COR-L47 (cell line): ENCODE data around the gene HNRNPF.
A peak's percentile ranks its signal among the peaks of the same experiment; 100 is the strongest.

Experiments
- DNase-seq: peaks from one replicate; lab custom pipeline; 2025; lab: John Stamatoyannopoulos, UW

HNRNPF gene

DNA sequence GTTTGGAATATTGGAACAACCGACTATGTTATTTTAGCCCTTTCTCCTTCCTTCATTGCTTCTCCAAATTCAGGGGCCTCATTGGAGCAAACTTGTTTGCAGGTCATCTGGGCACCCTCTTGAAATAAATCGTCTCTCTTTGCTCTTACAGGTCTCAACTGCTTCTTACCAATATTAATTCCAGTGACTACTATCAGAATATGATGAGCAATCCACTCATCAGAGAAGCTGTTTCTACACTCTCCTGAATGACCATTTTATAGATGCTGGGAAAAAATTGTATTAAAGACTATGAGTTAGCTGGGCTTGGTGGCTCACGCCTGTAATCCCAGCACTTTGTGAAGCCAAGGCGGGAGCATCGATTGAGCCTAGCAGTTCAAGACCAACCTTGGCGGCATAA is 12.5 kb upstream of the HNRNPF start:
- no peak for DNase-seq

DNA sequence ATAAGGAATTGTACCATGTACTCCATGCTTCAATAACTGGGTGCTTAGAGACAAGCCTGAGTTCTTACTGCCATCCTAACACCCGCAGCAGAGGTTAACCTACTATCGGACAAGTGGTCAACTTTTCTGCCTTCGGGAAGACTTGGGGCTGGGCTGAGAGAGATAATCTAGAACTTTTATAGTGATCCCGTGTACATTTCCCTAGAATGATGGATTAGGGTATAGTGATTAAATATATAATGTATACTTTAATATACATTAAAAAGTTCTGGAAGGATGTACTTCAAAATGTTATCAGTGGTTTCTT is 12.2 kb upstream of the HNRNPF start:
- no peak for DNase-seq

DNA sequence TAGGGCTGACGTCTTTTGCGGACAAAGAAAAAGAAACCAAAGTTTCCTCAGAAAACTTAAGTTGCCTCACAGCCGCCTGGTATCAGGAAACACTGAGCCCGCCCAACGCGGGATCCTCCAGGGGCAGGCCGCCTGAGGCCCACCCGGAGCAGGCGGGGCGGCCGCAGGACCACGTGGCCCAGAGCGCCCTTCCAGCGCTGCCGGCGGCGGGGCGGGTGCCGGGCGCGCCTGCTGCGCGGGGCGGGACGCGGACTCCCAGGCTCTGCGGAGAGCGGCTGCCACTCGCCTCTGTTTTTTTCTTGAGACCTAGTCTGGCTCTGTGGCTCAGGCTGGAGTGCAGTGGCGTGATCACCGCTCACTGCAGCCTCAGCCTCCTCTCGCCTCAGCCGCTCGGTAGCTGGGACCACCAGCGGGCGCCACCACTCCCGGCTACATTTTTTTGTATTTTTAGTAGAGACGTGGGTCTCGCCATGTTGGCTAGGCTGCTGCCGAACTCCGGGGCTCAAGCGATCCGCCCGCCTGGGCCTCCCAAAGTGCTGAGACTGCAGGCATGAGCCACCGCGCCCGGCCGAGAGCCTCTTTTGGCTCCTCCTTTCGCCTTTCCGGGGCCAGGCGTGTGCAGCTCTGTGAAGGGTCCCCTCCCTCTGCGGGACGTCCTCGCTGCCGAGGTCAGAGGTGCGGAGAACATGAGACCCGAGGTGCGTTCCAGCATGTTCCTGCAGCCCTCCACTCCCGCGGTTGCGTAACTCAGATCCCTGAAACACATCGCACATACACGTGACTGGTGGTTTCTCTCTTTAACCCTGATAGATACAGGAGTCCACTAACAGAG is 11.6 kb upstream of the HNRNPF start:
- DNase-seq: peak; percentile 32

DNA sequence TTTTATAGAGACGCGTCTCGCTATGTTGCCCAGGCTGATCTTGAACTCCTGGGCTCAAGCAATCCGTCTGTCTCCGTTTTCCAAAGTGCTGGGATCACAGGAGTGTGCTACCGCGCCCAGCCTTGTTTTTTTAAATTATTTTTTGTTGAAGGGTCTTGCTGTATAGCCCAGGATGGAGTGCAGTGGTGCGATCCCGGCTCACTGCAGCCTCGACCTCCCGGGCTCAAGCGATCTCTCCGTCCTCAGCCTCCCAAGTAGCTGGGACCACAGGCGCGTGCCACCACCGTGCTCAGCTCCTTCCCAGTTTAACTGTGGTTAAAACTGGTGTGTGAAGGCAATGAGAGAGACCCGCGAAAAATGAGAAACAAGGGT is 11.0 kb upstream of the HNRNPF start:
- DNase-seq: no peak

DNA sequence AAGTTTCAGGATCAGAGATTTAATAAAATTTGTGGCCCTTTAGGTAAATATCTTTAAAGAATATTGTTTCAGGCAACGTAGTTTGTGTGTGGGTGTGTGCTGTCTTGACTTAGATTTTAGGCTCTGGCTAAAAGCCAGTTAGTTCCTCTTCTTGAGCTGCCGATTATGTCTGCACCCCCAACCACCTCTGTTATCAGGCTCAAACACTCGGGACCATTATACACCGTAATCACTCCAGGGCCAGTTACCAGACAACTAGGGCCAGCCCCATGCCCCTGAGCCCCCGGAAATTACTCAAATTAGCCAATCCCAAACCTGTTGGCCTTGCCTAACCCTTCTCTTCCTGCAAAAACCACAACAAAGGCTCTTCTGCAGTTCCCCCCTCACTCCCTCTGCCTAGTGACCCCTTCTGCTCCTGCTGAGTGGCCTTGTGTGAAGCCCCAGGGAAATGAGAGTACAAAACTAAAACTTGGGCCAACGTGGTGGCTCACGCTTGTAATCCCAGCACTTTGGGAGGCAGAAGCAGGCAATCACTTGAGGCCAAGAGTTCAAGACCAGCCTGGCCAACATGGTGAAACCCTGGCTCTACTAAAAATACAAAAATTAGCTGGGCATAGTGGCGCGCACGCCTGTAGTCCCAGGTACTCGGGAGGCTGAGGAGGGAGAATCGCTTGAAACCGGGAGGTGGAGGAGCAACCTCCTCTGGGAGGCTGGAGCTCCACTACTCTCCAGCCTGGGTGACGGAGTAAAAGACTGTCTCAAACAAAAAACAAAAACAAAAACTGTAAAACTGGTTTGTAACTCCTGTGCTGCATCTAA is 9.2 kb upstream of the HNRNPF start:
- DNase-seq: no peak

DNA sequence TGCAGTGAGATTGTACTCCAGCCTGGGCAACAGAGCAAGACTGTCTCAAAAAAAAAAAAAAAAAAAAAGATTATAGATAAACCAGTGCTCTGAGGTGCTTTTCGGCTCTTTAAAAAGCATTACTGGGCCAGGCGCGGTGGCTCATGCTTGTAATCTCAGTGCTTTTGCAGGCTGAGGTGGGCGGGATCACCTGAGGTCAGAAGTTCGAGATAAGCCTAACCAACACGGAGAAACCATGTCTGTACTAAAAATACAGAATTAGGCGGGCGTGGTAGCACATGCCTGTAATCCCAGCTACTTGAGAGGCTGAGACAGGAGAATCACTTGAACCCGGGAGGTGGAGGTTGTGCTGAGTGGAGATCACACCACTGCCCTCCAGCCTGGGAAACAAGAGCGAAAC is 6.6 kb upstream of the HNRNPF start:
- no peak for DNase-seq

DNA sequence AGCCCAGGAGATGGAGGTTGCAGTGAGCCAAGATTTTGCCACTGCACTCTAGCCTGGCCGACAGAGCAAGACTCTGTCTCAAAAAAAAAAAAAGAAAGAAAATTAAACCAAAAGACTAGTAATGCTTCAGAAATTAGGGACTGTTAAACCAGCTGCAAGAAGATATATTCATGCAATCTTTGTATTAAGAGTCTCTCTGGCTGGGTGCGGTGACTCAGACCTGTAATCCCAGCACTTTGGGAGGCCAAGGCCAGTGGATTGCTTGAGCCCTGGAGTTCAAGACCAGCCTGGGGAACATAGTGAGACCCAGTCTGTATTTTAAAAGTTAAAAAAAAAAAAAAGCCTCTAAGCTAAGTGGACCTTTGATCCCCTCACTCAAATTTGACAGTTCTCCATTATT is 2.5 kb upstream of the HNRNPF start:
- DNase-seq: no peak

DNA sequence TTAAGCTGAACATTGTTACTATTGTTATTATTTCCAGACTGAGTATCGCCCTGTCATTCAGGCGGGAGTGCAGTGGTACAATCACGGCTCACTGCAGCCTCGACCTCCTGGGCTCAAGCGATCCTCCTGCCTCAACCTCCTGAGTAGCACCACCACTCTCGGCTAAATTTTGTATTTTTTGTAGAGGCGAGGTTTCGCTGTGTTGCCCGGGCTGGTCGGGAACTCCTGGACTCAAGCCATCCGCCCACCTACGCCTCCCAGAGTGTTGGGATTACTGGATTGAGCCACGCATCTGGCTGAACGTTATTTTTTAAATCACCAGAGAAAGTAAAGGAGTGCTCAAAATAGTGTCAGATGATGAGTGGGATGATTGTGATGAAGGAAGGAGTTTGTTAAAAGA is 1.4 kb upstream of the HNRNPF start:
- no peak for DNase-seq

DNA sequence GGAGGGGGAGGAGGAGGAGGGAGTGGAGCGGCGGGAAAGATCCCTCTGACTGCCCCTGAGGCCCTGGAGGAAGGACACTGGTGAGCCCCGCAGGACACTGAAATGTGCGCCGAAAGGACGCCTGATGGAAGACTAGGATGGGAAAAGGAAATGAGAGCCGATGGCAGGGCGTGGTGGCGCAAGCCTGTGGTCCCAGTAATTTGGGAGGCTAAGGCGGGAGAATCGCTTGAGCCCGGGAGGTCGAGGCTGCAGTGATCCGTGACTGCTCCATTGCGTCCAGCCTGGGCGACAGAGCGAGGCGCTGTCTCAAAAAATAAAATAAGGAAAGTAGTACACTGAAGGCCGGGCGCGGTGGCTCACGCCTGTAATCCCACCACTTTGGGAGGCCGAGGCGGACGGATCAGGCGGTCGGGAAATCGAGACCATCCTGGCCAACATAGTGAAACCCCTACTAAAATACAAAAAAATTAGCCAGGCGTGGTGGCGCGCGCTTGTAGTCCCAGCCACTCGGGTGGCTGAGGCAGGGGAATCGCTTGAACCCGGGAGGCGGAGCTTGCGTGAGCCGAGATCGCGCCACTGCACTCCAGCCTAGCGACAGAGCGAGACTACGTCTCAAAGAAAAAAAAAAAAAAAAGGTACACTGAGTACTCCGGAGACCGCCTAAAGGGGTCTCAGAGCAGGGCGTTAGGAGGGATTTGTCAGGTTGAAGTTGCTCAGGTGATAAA is 561 bp upstream of the HNRNPF start:
- DNase-seq: peak; percentile 33

DNA sequence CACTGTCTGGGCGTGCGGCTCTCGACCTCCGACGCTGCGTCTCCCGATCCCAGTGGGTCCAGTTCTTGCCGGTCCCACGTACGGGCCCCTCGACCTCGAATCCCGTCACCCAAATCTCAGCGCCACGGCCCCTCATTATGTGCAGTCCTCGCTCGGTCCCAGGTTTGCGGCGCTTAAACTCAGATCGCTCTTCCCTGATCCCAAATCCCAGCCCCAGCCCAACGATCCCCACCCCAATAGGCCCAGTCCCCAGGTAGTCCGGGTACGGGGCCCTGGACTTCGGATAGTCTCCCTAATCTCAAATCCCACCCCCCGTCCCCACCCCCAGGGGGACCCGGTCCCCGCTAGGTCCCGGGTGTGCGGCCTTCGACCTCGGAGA is 666 bp downstream of the HNRNPF start:
- DNase-seq: no peak

DNA sequence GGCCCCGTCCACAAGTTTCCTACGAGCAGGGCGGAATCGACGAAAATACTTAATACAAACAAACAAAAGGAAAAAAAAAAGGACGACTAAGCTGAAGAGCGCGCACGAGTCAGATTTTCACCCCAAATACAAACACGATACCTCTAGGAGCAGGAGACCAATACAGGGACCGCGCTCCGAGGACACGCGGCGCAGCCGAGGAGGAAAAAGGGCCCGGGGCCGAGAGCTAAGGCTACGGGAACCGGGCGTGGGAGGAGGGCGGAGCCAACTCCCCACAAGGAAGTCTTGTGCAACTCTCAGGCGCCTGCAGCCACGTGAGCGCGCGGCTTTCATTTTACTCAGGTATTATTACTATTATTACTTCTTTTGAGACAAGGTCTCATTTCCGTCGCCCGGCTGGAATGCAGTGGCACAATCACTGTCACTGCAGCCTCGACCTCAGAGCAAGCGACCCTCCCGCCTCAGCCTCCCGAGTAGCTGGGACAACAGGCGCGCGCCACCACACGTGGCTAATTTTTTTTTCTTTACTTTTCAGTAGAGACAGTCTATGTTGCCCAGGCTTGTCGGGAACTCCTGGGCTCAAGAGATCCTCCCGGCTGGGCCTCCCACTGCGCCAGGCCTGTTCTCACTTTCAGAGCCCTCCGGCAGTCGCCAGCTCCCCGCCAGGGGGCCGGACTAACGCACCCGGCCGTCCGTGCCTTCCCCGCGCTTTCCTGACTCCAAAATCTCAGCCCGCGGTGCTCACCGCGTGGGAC is 1.2 kb downstream of the HNRNPF start:
- peak; percentile 64 for DNase-seq

DNA sequence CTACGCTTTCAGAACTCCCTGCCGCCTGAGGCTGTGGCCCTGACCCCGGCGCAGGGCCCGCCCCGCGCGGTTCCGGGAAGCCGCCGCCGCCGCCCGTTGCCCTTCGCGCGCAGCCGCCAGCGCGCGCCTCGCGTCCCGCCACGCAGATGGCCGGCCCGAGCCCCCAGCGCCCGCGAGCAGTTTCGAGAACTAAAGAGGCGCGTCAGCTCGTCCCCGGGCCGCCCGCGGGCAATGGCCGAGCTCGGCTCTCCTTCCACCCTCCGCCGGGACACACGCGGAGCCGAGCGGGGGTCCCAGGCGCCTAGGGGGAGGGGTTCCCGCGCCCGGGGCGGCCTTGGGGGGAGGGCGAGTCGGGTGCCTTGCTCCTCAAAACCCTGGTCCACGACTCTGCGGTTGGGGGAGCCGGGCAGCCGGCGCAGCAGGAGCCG is 1.8 kb downstream of the HNRNPF start:
- peak; percentile 20 for DNase-seq

DNA sequence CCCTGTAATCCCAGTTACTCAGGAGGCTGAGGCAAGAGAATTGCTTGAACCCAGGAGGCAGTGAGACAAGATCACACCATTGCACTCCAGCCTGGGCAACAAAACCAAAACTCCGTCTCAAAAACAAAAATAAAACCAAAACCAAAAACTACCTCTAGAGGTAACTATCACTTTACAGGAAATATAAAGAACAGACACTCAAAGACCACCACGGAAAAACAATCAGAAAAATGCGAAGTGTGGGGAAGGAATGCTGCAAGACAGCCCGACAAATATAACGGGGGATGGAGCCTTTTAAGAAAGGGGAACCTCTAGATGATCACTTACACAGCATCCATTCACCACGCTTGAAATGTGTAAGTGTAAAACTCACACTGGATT is 4.3 kb downstream of the HNRNPF start:
- DNase-seq: no peak

DNA sequence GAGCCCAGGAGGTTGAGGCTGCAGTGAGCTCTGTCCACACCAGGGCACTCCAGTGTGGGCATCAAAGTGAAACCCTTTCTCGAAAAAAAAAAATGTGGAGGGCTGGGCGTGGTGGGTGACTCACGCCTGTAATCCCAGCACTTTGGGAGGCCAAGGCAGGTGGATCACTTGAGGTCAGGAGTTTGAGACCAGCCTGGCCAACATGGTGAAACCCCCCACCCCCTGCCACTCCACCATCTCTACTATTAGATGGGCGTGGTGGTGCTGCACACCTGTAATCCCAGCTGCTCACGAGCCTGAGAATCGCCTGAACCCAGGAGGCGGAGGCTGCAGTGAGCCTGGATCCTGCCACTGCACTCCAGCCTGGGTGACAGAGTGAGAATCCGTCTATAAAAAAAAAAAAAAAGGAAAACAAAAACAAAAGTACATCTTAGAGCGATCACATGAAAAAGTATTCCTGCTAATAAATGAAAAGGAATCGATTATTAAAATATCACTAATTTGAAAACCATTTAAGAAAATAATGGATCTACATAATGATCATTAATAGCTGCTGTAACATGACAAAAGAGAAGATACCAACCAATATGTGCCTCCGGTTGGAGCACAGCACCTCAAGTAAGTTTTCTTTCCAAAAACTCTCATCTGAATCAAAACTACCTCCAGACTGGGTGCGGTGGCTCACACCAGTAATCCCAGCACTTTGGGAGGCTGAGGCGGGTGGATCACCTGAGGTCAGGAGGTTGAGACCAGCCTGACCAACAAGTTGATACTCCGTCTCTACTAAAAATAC is 4.9 kb downstream of the HNRNPF start:
- no peak for DNase-seq

DNA sequence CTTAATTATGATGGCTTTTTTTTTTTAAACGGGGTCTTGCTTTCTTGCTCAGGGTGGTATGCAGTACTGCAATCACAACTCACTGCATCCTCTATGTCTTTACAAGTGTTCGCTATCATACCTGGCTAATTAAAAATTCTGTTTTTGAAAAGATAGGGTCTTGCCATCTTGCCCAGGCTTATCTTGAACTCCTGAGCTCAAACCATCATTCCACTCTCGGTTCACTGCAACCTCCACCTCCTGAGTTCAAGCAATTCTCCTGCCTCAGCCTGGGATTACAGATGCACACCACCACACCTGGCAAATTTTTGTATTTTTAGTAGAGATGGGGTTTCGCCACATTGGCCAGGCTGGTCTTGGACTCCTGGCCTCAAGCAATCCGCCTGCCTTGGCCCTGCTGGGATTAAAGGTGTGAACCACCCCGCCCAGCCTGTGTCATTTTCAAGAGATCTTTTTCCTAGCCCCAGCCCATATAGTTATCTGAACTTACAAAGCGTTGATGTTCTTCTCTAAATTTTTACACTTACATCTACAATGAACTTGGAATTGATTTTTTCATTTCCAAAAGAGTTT is 6.0 kb downstream of the HNRNPF start:
- DNase-seq: no peak

DNA sequence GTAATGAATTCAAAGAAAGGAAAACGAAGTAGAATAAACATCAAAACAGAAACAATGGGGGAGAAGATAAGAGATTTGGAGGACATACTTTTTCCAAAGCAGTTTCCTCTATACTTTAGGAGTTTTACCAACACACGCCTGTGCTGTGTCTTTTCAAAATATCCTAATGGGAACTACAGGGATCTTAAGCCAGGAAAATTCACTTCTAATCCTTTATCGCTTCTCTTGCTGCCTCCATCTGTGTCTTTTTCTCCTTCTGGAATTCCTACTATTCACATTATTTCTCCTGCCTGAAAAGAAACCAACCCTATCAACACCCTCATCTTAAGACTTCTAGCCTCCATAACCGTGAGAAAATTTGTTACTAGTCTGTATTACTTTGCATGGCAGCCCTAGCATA is 6.8 kb downstream of the HNRNPF start:
- no peak for DNase-seq

DNA sequence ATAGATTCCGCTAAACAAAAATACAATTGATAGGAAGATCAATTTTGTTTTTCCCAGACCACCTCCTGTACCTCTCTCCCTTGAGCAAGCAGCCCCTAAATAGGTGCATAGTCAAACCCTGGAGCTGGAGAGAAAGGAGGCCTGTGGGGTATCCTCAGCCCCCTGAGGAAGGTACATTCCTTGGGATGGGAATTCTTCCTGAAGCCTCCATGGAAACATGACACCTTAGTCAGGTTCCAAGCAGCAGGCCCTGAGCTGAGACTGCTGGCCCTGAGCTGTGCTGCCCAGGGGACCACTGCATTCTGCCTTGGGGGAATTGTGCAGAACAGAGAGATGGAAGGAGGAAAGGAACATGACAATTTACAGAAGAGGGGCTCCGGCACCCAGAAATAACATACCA is 7.4 kb downstream of the HNRNPF start:
- DNase-seq: no peak

DNA sequence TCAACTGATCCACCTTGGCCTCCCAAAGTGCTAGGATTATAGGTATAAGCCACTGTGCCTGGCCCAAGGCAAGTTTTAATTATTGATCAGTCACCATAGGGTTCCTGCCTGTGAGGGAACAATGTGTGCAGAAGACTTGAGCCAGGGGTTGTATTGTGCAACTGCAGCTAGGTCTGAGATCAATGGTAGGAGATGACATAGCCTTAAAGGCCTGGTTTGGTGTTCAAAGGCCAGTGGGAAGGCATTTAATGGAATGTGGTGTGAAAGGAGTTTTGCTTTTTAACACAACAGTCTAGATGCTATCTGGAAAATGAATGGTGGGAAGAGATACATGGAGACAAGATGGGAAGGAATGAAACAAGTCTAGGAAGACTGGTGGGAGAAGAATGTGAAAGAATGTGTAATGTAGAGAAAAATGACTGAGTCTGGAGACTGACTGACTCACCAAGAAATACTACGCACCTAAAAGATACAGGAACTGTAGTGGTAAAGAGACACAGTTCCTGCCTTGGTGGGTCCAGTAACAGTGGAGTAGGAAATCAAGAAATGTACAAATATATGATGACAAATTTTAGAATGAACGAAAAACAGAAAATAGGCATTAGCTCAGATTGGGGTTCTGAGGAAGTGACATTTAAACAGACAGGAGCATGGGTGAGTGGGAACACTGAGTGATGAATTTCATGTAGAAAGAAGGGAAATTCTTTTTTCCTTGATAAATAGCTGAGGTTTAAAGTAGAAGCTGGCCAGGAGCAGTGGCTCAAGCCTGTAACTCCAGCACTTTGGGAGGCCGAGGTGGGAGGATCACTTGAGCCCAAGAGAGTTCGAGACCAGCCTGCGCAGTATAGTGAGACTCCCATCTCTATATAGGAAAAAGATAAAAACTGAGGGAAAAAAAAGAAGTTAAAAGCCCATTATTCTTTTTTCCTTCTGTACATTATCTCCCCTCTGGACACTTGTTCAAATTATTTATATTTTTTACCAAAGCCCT is 9.4 kb downstream of the HNRNPF start:
- no peak for DNase-seq

DNA sequence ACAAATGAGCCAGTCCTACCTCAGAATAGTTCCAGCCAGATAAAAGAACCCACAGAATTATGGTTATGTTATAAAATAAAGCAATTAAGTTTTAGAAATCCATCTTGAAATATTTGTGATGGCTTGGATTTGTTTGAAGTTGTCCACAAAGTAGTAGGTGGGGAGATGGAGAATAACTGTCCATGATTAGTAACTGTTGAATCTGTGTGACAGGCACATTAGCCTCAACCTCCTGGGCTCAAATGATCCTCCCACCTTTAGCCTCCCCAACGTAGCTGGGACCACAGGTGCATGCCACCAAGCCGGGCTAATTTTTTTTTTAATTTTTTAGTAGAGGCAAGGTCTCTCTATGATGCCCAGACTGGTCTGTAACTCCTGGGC is 10.1 kb downstream of the HNRNPF start:
- no peak for DNase-seq
